HepG2 (cell line): ENCODE measurements around the gene ACO1. TPM values are rescaled to one million over a fixed set of nuclear protein-coding genes. Genes with fewer than 3 reads are reported as not detected.

Source experiments
- ARID2 ChIP-seq: sonication (generic); formaldehyde crosslinking; IDR thresholded peaks from 2 replicates; pipeline ENCODE4 v1.8.1; 2022; ENCODE audit warnings: mild to moderate bottlenecking, missing genetic modification reagents, borderline replicate concordance
- ARID5B ChIP-seq: IDR thresholded peaks from 2 replicates; pipeline ENCODE4 v1.4.0; 2020; ENCODE audit warnings: mild to moderate bottlenecking, missing genetic modification reagents
- CEBPG ChIP-seq: IDR thresholded peaks from 2 replicates; pipeline ENCODE4 v1.6.1; 2016
- CHD2 ChIP-seq: IDR thresholded peaks from 2 replicates; pipeline ENCODE4 v1.6.1; 2011; ENCODE audit warnings: low read depth, low read length, improper control_type of control experiment
- DMTF1 ChIP-seq: sonication (generic); formaldehyde crosslinking; IDR thresholded peaks from 2 replicates; pipeline ENCODE4 v1.4.0; 2020; ENCODE audit warnings: mild to moderate bottlenecking, missing genetic modification reagents
- FOXM1 ChIP-seq: sonication (generic); formaldehyde crosslinking; IDR thresholded peaks from 2 replicates; pipeline ENCODE4 v1.5.0; 2020; ENCODE audit warnings: missing genetic modification reagents
- JARID2 ChIP-seq: sonication (generic); formaldehyde crosslinking; IDR thresholded peaks from 2 replicates; pipeline ENCODE4 v1.8.1; 2023; ENCODE audit warnings: missing genetic modification reagents, inconsistent platforms; ENCODE audit not compliant: insufficient replicate concordance
- KLF15 ChIP-seq: sonication (generic); formaldehyde crosslinking; IDR thresholded peaks from 2 replicates; pipeline ENCODE4 v1.8.1; 2023; ENCODE audit warnings: borderline replicate concordance, mild to moderate bottlenecking, inconsistent platforms, missing genetic modification reagents, mixed read lengths
- KLF6 ChIP-seq: IDR thresholded peaks from 2 replicates; pipeline ENCODE4 v1.8.0; 2016; ENCODE audit warnings: missing biosample characterization, missing genetic modification reagents
- LCORL ChIP-seq, 2 experiments: fragments of 450-650 bp in 1 of 2; sonication (generic) in 1 of 2; formaldehyde crosslinking in 1 of 2; IDR thresholded peaks; 2 replicates each; pipeline versions ENCODE4 v1.5.0 to v1.6.1; 2017 to 2020; ENCODE audit warnings: antibody characterized with exemption in 1 of 2, missing genetic modification reagents in 1 of 2
- MIER3 ChIP-seq: IDR thresholded peaks from 2 replicates; pipeline ENCODE4 v1.6.1; 2016; ENCODE audit warnings: missing compliant biosample characterization, borderline replicate concordance
- NR0B2 ChIP-seq: sonication (generic); formaldehyde crosslinking; IDR thresholded peaks from 2 replicates; pipeline ENCODE4 v1.4.0; 2020; ENCODE audit warnings: mild to moderate bottlenecking, missing genetic modification reagents
- PHF5A ChIP-seq: IDR thresholded peaks from one replicate; pipeline ENCODE4 v1.6.1; 2018; ENCODE audit warnings: low read depth, missing genetic modification reagents; ENCODE audit not compliant: unreplicated experiment
- RBM22 ChIP-seq: fragments of 200-400 bp; formaldehyde crosslinking; optimal IDR thresholded peaks from 2 replicates; pipeline ENCODE3; 2017; ENCODE audit warnings: mild to moderate bottlenecking, low read length, moderate library complexity
- SCMH1 ChIP-seq: sonication (generic); formaldehyde crosslinking; IDR thresholded peaks from 2 replicates; pipeline ENCODE4 v1.9.0; 2021; ENCODE audit warnings: missing genetic modification reagents, mild to moderate bottlenecking, borderline replicate concordance
- SRSF1 ChIP-seq: fragments of 200-400 bp; formaldehyde crosslinking; optimal IDR thresholded peaks from 2 replicates; pipeline ENCODE3; 2017; ENCODE audit warnings: mild to moderate bottlenecking, low read depth, low read length, moderate library complexity
- TP53 ChIP-seq: sonication (generic); formaldehyde crosslinking; conservative IDR thresholded peaks from 2 replicates; pipeline ENCODE4 v1.4.0; 2020; ENCODE audit warnings: missing genetic modification reagents
- ZFP1 ChIP-seq: IDR thresholded peaks from 2 replicates; pipeline ENCODE4 v1.6.1; 2016
- ZMYM3 ChIP-seq: sonication (generic); formaldehyde crosslinking; IDR thresholded peaks from 2 replicates; pipeline ENCODE4 v1.5.1; 2020; ENCODE audit warnings: mild to moderate bottlenecking, missing genetic modification reagents
- ZNF124 ChIP-seq: sonication (generic); formaldehyde crosslinking; IDR thresholded peaks from 2 replicates; pipeline ENCODE4 v1.4.0; 2020; ENCODE audit warnings: missing genetic modification reagents
- ZNF230 ChIP-seq: sonication (generic); formaldehyde crosslinking; IDR thresholded peaks from 2 replicates; pipeline ENCODE4 v1.4.0; 2020; ENCODE audit warnings: mild to moderate bottlenecking, missing genetic modification reagents
- ZNF772 ChIP-seq: sonication (generic); formaldehyde crosslinking; IDR thresholded peaks from 2 replicates; pipeline ENCODE4 v1.5.0; 2020; ENCODE audit warnings: mild to moderate bottlenecking, missing genetic modification reagents
- ZSCAN21 ChIP-seq: sonication (generic); formaldehyde crosslinking; IDR thresholded peaks from 2 replicates; pipeline ENCODE4 v1.8.0; 2022; ENCODE audit warnings: mild to moderate bottlenecking, missing genetic modification reagents, moderate library complexity, borderline replicate concordance
- polyA plus RNA-seq, 8 experiments: library from polyadenylated mRNA; depleted of rRNA in 3 of 8; stranded (reverse) in 7 of 8; unstranded in 1 of 8; fragments of >200 nt; fragmentation: Illumina TruSeq in 4 of 8; extraction: Trizol in 4 of 8; gene quantifications; 2 replicates each; pipeline versions ENCODE4 v1.2.1 to v1.2.3, GENCODE V29; 2011 to 2016; ENCODE audit warnings: low read depth in 4 of 8, missing spikeins in 1 of 8, mixed read lengths in 1 of 8; ENCODE audit not compliant: insufficient read depth in 1 of 8
- total RNA-seq, 5 experiments: library from RNA; depleted of rRNA; stranded (reverse); fragments of >200 nt; fragmentation: Illumina TruSeq; extraction: Trizol; gene quantifications; 2 replicates each; pipeline ENCODE4 v1.2.3, GENCODE V29; 2016; ENCODE audit warnings: low read depth in 1 of 5

Gene ACO1
- total and polyA plus RNA-seq, 2 of the 13 experiments (the other 11 are each of a cell fraction or from before 2014, with no cell fraction given): 20.1 to 48.2 TPM

GRCh38 chr9:32384364-32385151 lies at the start of gene ACO1 (continued):
- TF ChIP-seq ZNF124 (CRISPR knock-in tag) (no peak; the same call in 1 of the 2 replicates), ARID5B (CRISPR knock-in tag) (peak; percentile 64), TP53 (no peak), DMTF1 (CRISPR knock-in tag) (no peak), KLF6 (CRISPR knock-in tag) (no peak), CEBPG (CRISPR knock-in tag) (peak; percentile 27; the same call in 1 of the 2 replicates), ZSCAN21 (CRISPR knock-in tag) (peak; percentile 55; the same call in 1 of the 2 replicates), ZFP1 (CRISPR knock-in tag) (no peak), LCORL (IDR thresholded peaks at IDR 0.05) (no peak), LCORL (CRISPR knock-in tag; IDR thresholded peaks at IDR 0.05) (no peak; the same call in 1 of the 2 replicates), NR0B2 (CRISPR knock-in tag) (no peak), JARID2 (CRISPR knock-in tag) (no peak), ZNF230 (peak; percentile 88; the same call in 1 of the 2 replicates), ZNF772 (0 out of 2 replicates have a peak, but pooled peaks have one; percentile 27), SRSF1 (peak; percentile 64), FOXM1 (CRISPR knock-in tag) (no peak), KLF15 (CRISPR knock-in tag) (no peak), PHF5A (CRISPR knock-in tag) (no peak), CHD2 (no peak; the same call in 1 of the 2 replicates), RBM22 (no peak), SCMH1 (no peak), ZMYM3 (CRISPR knock-in tag) (0 out of 2 replicates have a peak, but pooled peaks have one; percentile 8), MIER3 (CRISPR knock-in tag) (no peak), ARID2 (CRISPR knock-in tag) (0 out of 2 replicates have a peak, but pooled peaks have one; percentile 29)
